Liver (tissue), 3 donors: ENCODE results near the gene MAGEA12.

Experiments used
- EGR1 ChIP-seq, 2 donors: IDR thresholded peaks; 2 replicates each; pipeline ENCODE4 v1.6.1; 2016 to 2018; ENCODE audit warnings: antibody characterized with exemption in 2 of 2, low read depth in 2 of 2
- FOXA1 ChIP-seq: IDR thresholded peaks from 2 replicates; pipeline ENCODE4 v1.6.1; 2016; ENCODE audit warnings: antibody characterized with exemption
- HNF4A ChIP-seq, 2 donors: conservative IDR thresholded peaks; 2 replicates each; pipeline ENCODE4 v1.6.1; 2016; ENCODE audit warnings: antibody characterized with exemption in 2 of 2, mild to moderate bottlenecking in 2 of 2
- RAD21 ChIP-seq, 2 donors: IDR thresholded peaks; 2 replicates each; pipeline ENCODE4 v1.6.1; 2016; ENCODE audit warnings: antibody characterized with exemption in 2 of 2, mild to moderate bottlenecking in 2 of 2
- RXRA ChIP-seq, 2 donors: IDR thresholded peaks; 2 replicates each; pipeline ENCODE4 v1.6.1; 2017 to 2018; ENCODE audit warnings: antibody characterized with exemption in 2 of 2, mild to moderate bottlenecking in 1 of 2
- SP1 ChIP-seq: IDR thresholded peaks from 2 replicates; pipeline ENCODE4 v1.6.1; 2018; ENCODE audit warnings: antibody characterized with exemption, mild to moderate bottlenecking
- TF ChIP-seq, protein P1 (sequence below): IDR thresholded peaks from 2 replicates; pipeline ENCODE4 v1.6.1; 2016; ENCODE audit warnings: antibody characterized with exemption
- TF ChIP-seq, protein P2 (sequence below): fragments of 150-350 bp; IDR thresholded peaks from 2 replicates; pipeline ENCODE4 v1.5.1; 2017; ENCODE audit warnings: improper control_type of control experiment, low read depth, low read length; ENCODE audit not compliant: missing input control
- TF ChIP-seq, protein P3 (sequence below): IDR thresholded peaks from 2 replicates; pipeline ENCODE4 v1.6.1; 2016; ENCODE audit warnings: antibody characterized with exemption
- TF ChIP-seq, protein P4 (sequence below): IDR thresholded peaks from 2 replicates; pipeline ENCODE4 v1.6.1; 2016; ENCODE audit warnings: antibody characterized with exemption, mild to moderate bottlenecking
- donor health status: healthy.
- donor health status: healthy.

DNA sequence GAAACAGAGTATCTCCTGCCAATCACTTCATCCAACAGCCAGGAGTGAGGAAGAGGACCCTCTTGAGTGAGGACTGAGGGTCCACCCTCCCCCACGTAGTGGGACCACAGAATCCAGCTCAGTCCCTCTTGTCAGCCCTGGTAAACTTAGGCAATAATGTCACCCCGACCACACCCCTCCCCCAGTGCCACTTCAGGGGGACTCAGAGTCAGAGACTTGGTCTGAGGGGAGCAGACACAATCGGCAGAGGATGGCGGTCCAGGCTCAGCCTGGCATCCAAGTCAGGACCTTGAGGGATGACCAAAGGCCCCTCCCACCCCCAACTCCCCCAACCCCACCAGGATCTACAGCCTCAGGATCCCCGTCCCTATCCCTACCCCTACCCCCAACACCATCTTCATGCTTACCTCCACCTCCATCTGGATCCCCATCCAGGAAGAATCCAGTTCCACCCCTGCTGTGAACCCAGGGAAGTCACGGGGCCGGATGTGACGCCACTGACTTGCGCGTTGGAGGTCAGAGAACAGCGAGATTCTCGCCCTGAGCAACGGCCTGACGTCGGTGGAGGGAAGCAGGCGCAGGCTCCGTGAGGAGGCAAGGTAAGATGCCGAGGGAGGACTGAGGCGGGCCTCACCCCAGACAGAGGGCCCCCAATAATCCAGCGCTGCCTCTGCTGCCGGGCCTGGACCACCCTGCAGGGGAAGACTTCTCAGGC, at the start of gene MAGEA12, which contains the start of gene CSAG1:
- TF ChIP-seq, protein P1, sequence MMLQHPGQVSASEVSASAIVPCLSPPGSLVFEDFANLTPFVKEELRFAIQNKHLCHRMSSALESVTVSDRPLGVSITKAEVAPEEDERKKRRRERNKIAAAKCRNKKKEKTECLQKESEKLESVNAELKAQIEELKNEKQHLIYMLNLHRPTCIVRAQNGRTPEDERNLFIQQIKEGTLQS: no peak
- TF ChIP-seq, protein P2, sequence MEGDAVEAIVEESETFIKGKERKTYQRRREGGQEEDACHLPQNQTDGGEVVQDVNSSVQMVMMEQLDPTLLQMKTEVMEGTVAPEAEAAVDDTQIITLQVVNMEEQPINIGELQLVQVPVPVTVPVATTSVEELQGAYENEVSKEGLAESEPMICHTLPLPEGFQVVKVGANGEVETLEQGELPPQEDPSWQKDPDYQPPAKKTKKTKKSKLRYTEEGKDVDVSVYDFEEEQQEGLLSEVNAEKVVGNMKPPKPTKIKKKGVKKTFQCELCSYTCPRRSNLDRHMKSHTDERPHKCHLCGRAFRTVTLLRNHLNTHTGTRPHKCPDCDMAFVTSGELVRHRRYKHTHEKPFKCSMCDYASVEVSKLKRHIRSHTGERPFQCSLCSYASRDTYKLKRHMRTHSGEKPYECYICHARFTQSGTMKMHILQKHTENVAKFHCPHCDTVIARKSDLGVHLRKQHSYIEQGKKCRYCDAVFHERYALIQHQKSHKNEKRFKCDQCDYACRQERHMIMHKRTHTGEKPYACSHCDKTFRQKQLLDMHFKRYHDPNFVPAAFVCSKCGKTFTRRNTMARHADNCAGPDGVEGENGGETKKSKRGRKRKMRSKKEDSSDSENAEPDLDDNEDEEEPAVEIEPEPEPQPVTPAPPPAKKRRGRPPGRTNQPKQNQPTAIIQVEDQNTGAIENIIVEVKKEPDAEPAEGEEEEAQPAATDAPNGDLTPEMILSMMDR: no peak
- TF ChIP-seq, protein P3, sequence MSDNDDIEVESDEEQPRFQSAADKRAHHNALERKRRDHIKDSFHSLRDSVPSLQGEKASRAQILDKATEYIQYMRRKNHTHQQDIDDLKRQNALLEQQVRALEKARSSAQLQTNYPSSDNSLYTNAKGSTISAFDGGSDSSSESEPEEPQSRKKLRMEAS: no peak
- no peak for TF ChIP-seq RAD21 (IDR thresholded peaks at IDR 0.05)
- TF ChIP-seq FOXA1: no peak
- no peak for TF ChIP-seq HNF4A (conservative IDR thresholded peaks at IDR 0.05)
- TF ChIP-seq EGR1 (IDR thresholded peaks at IDR 0.05; ENCODE audit: low read depth in 2 of 2): no peak
- TF ChIP-seq, protein P4, sequence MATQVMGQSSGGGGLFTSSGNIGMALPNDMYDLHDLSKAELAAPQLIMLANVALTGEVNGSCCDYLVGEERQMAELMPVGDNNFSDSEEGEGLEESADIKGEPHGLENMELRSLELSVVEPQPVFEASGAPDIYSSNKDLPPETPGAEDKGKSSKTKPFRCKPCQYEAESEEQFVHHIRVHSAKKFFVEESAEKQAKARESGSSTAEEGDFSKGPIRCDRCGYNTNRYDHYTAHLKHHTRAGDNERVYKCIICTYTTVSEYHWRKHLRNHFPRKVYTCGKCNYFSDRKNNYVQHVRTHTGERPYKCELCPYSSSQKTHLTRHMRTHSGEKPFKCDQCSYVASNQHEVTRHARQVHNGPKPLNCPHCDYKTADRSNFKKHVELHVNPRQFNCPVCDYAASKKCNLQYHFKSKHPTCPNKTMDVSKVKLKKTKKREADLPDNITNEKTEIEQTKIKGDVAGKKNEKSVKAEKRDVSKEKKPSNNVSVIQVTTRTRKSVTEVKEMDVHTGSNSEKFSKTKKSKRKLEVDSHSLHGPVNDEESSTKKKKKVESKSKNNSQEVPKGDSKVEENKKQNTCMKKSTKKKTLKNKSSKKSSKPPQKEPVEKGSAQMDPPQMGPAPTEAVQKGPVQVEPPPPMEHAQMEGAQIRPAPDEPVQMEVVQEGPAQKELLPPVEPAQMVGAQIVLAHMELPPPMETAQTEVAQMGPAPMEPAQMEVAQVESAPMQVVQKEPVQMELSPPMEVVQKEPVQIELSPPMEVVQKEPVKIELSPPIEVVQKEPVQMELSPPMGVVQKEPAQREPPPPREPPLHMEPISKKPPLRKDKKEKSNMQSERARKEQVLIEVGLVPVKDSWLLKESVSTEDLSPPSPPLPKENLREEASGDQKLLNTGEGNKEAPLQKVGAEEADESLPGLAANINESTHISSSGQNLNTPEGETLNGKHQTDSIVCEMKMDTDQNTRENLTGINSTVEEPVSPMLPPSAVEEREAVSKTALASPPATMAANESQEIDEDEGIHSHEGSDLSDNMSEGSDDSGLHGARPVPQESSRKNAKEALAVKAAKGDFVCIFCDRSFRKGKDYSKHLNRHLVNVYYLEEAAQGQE: no peak
- TF ChIP-seq SP1: no peak
- TF ChIP-seq RXRA (IDR thresholded peaks at IDR 0.05): no peak
